Smooth muscle cell (in vitro differentiated cells): ENCODE measurements around the gene FKBP2. TPM values are rescaled to one million over a fixed set of nuclear protein-coding genes. Genes with fewer than 3 reads are reported as not detected.

ENCODE experiments used
- DNase-seq: peaks from one replicate; lab custom pipeline; 2025; ENCODE audit not compliant: unreplicated experiment; lab: John Stamatoyannopoulos, UW
- H2AFZ ChIP-seq: fragments of 200-600 bp; sonication (generic); 2 replicates; pipeline ENCODE4 v1.6.0; 2016; ENCODE audit warnings: antibody characterized with exemption, low read depth, mild to moderate bottlenecking
- H3F3A ChIP-seq: fragments of 200-600 bp; sonication (generic); 2 replicates; pipeline ENCODE4 v1.6.0; 2017; ENCODE audit warnings: antibody characterized with exemption, low read depth
- H3K27ac ChIP-seq: fragments of 200-600 bp; sonication (generic); 2 replicates; pipeline ENCODE4 v1.5.1; 2016; ENCODE audit warnings: low read depth, mild to moderate bottlenecking
- H3K27me3 ChIP-seq: fragments of 200-600 bp; sonication (generic); 2 replicates; pipeline ENCODE4 v1.6.1; 2016; ENCODE audit warnings: low read depth, mild to moderate bottlenecking
- H3K36me3 ChIP-seq: fragments of 200-600 bp; sonication (generic); 2 replicates; pipeline ENCODE4 v1.5.1; 2016; ENCODE audit warnings: low read depth
- H3K4me1 ChIP-seq: fragments of 200-600 bp; sonication (generic); 2 replicates; pipeline ENCODE4 v1.5.1; 2016; ENCODE audit warnings: low read depth
- H3K4me2 ChIP-seq: fragments of 200-600 bp; sonication (generic); 2 replicates; pipeline ENCODE4 v1.6.0; 2016; ENCODE audit warnings: mild to moderate bottlenecking
- H3K4me3 ChIP-seq: fragments of 200-600 bp; sonication (generic); 2 replicates; pipeline ENCODE4 v1.5.1; 2016; ENCODE audit warnings: mild to moderate bottlenecking
- H3K79me2 ChIP-seq: fragments of 200-600 bp; sonication (generic); 2 replicates; pipeline ENCODE4 v1.6.0; 2016; ENCODE audit warnings: low read depth, mild to moderate bottlenecking
- H3K9ac ChIP-seq: fragments of 200-600 bp; sonication (generic); 2 replicates; pipeline ENCODE4 v1.6.0; 2016; ENCODE audit warnings: low read depth
- H3K9me3 ChIP-seq: fragments of 200-600 bp; sonication (generic); replicated peaks from 2 replicates; pipeline ENCODE4 v1.5.1; 2016; ENCODE audit warnings: low read depth
- H4K20me1 ChIP-seq: fragments of 200-600 bp; sonication (generic); 2 replicates; pipeline ENCODE4 v1.6.0; 2016; ENCODE audit warnings: low read depth
- WGBS: methylation state at CpG from one replicate; pipeline ENCODE4 v1.1.7; 2016; ENCODE audit warnings: low lambda C conversion rate; 5-methylcytosine and 5-hydroxymethylcytosine counted together
- polyA plus RNA-seq: library from polyadenylated mRNA; unstranded; fragments of >200 nt; fragmentation: Nextera tagmentation; extraction: Ambion mirVana; gene quantifications from 2 replicates; pipeline ENCODE4 v1.2.1, GENCODE V29; 2016
- total RNA-seq: library from RNA; depleted of rRNA; stranded (reverse); fragments of >200 nt; gene quantifications from 2 replicates; pipeline ENCODE4 v1.2.3, GENCODE V29; 2014
- TF ChIP-seq, protein P1 (sequence below): fragments of 200-600 bp; sonication (generic); IDR thresholded peaks from 2 replicates; pipeline ENCODE4 v1.5.1; 2017; ENCODE audit warnings: borderline replicate concordance, mild to moderate bottlenecking, antibody characterized with exemption; ENCODE audit not compliant: insufficient read depth, poor library complexity, severe bottlenecking

Gene FKBP2
- total and polyA plus RNA-seq, 2 experiments from 2014 or later: 51.3 to 231 TPM

DNA sequence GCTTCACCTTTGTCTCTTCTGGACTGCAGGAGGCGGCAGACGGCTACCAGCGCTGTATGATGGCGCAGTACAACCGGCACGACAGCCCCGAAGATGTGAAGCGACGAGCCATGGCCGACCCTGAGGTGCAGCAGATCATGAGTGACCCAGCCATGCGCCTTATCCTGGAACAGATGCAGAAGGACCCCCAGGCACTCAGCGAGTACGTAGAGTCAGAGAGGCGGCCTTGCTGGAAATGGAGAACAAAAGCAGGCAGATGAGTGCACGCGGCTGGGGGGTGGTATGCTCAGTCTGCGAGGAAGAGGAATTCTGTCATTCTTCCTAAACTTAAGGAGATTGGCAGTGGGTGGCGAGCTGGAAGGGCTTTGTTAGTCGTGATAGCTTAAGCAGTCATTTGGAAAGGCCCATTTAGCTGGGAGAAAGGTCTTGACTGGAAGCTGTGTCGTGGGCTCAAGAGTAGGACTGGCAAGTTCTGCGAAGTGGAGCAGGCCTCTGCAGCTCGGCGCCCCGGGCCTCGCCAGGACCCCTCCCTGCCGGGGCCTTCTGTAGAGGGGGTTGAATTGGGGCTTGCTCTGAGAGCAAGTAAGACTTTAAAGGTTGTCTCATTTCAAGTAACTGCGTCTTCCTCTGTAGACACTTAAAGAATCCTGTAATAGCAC lies 37.3 kb upstream of the FKBP2 start:
- Histone ChIP-seq H3K36me3 (peaks cover 13% of the 10 kb centered on the region), H3K27ac (no peak overlapping the region), H3K4me1 (no peaks in the 10 kb centered on the region), H4K20me1 (peaks cover 5% of the 10 kb centered on the region), H3K9ac (no peak overlapping the region), H3K4me3 (no peak overlapping the region), H2AFZ (no peak overlapping the region), H3K4me2 (no peak overlapping the region), H3K79me2 (no peaks in the 10 kb centered on the region), H3K9me3 (no peaks in the 10 kb centered on the region), H3K27me3 (no peaks in the 10 kb centered on the region), H3F3A (no peaks in the 10 kb centered on the region)
- no peak for DNase-seq
- TF ChIP-seq, protein P1, sequence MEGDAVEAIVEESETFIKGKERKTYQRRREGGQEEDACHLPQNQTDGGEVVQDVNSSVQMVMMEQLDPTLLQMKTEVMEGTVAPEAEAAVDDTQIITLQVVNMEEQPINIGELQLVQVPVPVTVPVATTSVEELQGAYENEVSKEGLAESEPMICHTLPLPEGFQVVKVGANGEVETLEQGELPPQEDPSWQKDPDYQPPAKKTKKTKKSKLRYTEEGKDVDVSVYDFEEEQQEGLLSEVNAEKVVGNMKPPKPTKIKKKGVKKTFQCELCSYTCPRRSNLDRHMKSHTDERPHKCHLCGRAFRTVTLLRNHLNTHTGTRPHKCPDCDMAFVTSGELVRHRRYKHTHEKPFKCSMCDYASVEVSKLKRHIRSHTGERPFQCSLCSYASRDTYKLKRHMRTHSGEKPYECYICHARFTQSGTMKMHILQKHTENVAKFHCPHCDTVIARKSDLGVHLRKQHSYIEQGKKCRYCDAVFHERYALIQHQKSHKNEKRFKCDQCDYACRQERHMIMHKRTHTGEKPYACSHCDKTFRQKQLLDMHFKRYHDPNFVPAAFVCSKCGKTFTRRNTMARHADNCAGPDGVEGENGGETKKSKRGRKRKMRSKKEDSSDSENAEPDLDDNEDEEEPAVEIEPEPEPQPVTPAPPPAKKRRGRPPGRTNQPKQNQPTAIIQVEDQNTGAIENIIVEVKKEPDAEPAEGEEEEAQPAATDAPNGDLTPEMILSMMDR: no peak
- WGBS: 97% methylated on average over 27 of the region's 27 CpGs

DNA sequence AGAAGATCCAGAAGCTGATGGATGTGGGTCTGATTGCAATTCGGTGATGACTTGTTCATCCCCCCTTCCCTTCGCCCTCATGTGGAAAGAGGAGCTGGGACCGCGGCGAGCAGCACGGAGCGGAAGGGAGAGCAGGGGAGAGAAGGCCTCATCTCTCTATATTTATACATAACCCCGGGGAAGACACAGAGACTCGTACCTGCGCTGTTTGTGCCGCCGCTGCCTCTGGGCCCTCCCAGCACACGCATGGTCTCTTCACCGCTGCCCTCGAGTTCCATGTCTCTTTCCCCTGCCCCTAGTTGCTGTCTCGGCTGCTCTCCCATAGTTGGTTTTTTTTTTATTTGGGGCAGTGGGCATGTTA lies 36.8 kb upstream of the FKBP2 start:
- no peak overlapping the region for H3K9ac ChIP-seq
- peaks cover 13% of the 10 kb centered on the region for H3K36me3 ChIP-seq
- H4K20me1 ChIP-seq: peaks cover 5% of the 10 kb centered on the region
- H3K27me3 ChIP-seq: no peaks in the 10 kb centered on the region
- no peak for DNase-seq
- 96% methylated on average over 16 of the region's 16 CpGs for WGBS
- no peaks in the 10 kb centered on the region for H3K9me3 ChIP-seq
- no peaks in the 10 kb centered on the region for H3F3A ChIP-seq
- H3K4me2 ChIP-seq: no peak overlapping the region
- TF ChIP-seq, protein P1: no peak
- no peak overlapping the region for H2AFZ ChIP-seq
- no peaks in the 10 kb centered on the region for H3K79me2 ChIP-seq
- H3K4me3 ChIP-seq: no peak overlapping the region
- no peaks in the 10 kb centered on the region for H3K4me1 ChIP-seq
- no peak overlapping the region for H3K27ac ChIP-seq

DNA sequence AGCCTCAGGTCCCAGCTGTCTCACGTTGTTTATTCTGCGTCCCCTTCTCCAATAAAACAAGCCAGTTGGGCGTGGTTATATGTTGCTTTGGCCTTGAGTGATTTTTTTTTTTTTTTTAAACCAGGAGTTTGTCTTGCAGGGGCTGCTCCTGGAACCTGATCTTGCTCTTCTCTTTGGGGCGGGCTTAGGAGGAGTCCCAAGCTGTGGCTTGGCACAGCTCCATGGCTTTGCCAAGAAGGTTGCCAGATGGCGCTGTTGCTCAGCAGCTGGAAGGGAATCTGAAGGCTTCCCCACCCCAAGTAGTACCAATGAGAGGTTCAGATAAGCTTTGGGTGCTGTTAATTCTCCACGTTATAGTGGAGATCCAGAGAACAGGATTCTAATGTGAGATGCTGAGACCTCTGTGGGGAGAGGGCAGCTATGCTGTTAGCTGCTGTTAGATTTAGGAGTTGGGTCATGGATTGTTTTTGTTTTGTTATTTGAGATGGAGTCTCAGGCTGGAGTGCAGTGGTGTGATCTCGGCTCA lies 36.4 kb upstream of the FKBP2 start:
- H3K27me3 ChIP-seq: no peaks in the 10 kb centered on the region
- no peaks in the 10 kb centered on the region for H3F3A ChIP-seq
- peaks cover 13% of the 10 kb centered on the region for H3K36me3 ChIP-seq
- no peaks in the 10 kb centered on the region for H3K4me1 ChIP-seq
- DNase-seq: no peak
- no peak overlapping the region for H3K27ac ChIP-seq
- H2AFZ ChIP-seq: no peak overlapping the region
- TF ChIP-seq, protein P1: peak; percentile 53
- no peak overlapping the region for H3K4me3 ChIP-seq
- peaks cover 5% of the 10 kb centered on the region for H4K20me1 ChIP-seq
- no peaks in the 10 kb centered on the region for H3K9me3 ChIP-seq
- H3K9ac ChIP-seq: no peak overlapping the region
- no peak overlapping the region for H3K4me2 ChIP-seq
- no peaks in the 10 kb centered on the region for H3K79me2 ChIP-seq
- 70% methylated on average over 7 of the region's 7 CpGs for WGBS
